Measurements from ENCODE around the gene TBL2. TPM values are rescaled to one million over a fixed set of nuclear protein-coding genes. Genes with fewer than 3 reads are reported as not detected.

TBL2 gene
- total and polyA plus RNA-seq, 10 of the 15 experiments (the other 5 are each of a cell fraction or from before 2014, with no cell fraction given) = 1.1 to 49.7 (median 26.7) TPM

DNA sequence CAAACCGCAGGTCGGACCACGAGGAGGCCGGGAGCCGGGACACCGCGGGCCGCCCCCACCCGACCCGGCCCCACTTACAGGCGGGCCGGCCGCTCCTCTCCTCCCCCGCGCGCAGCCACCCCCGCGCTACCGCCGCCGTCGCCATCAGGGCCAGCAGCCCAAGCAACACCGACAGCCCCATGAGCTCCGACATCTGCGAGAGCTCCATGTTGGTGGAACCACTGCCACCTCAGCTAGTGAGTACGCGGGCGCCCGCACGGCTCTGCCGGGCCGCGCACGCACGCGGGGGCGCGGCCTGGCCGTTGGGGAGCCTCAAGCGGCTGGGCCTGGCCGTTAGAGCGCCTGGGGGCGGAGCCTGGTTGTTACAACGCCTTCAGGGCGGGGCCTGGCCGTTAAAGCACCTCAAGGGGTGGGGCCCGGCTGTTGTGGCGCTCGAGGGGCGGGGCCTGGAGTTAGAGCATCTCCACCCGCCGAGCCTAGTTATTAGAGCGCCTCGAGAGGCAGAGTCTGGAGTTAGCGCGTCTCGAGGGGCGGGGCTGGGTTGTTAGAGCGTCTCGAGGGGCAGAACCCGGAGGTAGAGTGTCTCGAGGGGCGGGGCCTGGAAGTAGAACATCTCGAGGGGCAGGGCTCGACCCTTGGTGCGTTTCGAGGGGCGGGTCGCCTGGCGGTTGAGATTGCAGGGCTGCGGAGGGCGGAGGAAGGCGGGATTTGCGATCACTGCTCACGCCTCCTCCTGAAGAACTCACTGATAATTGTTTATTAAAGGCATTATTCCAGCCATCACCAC, at the start of gene TBL2 (continued):
- TF ChIP-seq E2F4 (IDR thresholded peaks at IDR 0.05; ENCODE audit: low read depth, low read length) (no peak), E2F8 (IDR thresholded peaks at IDR 0.05; ENCODE audit: low read depth, partially characterized antibody) (no peak), YBX1 (IDR thresholded peaks at IDR 0.05) (no peak), CEBPZ (IDR thresholded peaks at IDR 0.05; ENCODE audit: low read depth, low read length) (no peak), ATF3 (IDR thresholded peaks at IDR 0.05; ENCODE audit: borderline replicate concordance, extremely low read depth, low read depth, low read length) (no peak), NFXL1 (IDR thresholded peaks at IDR 0.05; ENCODE audit: borderline replicate concordance) (no peak), MEF2A (IDR thresholded peaks at IDR 0.05; ENCODE audit: insufficient read depth, low read depth, low read length) (peak; percentile 37; the same call in 1 of the 2 replicates), SP1 (IDR thresholded peaks at IDR 0.05; ENCODE audit: low read depth, low read length) (peak; percentile 21), HDAC2 (IDR thresholded peaks at IDR 0.05) (no peak), SMC3 (IDR thresholded peaks at IDR 0.05; ENCODE audit: borderline replicate concordance, low read length) (no peak), CHD4 (IDR thresholded peaks at IDR 0.05) (no peak), SMAD5 (IDR thresholded peaks at IDR 0.05; ENCODE audit: low read depth) (peak; percentile 88), ZNF687 (IDR thresholded peaks at IDR 0.05) (peak; percentile 90), ZNF274 (IDR thresholded peaks at IDR 0.05; ENCODE audit: insufficient read depth, insufficient read length) (no peak), RFX5 (IDR thresholded peaks at IDR 0.05; ENCODE audit: low read depth, low read length) (no peak)
- TF ChIP-seq, protein P1, sequence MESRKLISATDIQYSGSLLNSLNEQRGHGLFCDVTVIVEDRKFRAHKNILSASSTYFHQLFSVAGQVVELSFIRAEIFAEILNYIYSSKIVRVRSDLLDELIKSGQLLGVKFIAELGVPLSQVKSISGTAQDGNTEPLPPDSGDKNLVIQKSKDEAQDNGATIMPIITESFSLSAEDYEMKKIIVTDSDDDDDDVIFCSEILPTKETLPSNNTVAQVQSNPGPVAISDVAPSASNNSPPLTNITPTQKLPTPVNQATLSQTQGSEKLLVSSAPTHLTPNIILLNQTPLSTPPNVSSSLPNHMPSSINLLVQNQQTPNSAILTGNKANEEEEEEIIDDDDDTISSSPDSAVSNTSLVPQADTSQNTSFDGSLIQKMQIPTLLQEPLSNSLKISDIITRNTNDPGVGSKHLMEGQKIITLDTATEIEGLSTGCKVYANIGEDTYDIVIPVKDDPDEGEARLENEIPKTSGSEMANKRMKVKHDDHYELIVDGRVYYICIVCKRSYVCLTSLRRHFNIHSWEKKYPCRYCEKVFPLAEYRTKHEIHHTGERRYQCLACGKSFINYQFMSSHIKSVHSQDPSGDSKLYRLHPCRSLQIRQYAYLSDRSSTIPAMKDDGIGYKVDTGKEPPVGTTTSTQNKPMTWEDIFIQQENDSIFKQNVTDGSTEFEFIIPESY (IDR thresholded peaks at IDR 0.05) = no peak

All from GM12878 (cell line).